Measurements from ENCODE around the gene SERPINF2. TPM values are rescaled to one million over a fixed set of nuclear protein-coding genes. Genes with fewer than 3 reads are reported as not detected.
"Not testable (repeated sequence)": the region's sequence is repeated elsewhere in the genome, so short reads cannot be mapped to it uniquely, and the experiment has no call there.

Gene SERPINF2
- 1.2 and 1.4 TPM in 2 replicates for total RNA-seq

- Histone ChIP-seq H3K27me3 (ENCODE audit: control insufficient read depth, insufficient read depth, low read length) (no peaks in the 10 kb centered on the region), H3K36me3 (ENCODE audit: control insufficient read depth, insufficient read depth, low read length) (no peaks in the 10 kb centered on the region), H3K4me3 (ENCODE audit: low read depth, low read length) (no peak within 1 kb of the TSS)
- no peak for TF ChIP-seq CTCF (IDR thresholded peaks at IDR 0.05; ENCODE audit: insufficient read depth, low read length, poor library complexity, severe bottlenecking)
- peak; percentile 34 for DNase-seq (ENCODE audit: low read depth)
Measured at GRCh38 chr17:1742371-1743087, at the start of gene SERPINF2. TSS of gene SERPINF2 (plus strand) at chr17:1742871. CDS start at chr17:1744996, 2,125 bp downstream.

GRCh38 chr17:1693339-1693738 is 49.3 kb upstream of the SERPINF2 start:
- TF ChIP-seq CTCF (IDR thresholded peaks at IDR 0.05; ENCODE audit: insufficient read depth, low read length, poor library complexity, severe bottlenecking), result no peak
- H3K27me3 ChIP-seq (ENCODE audit: control insufficient read depth, insufficient read depth, low read length), result no peaks in the 10 kb centered on the region
- no peak for DNase-seq (ENCODE audit: low read depth)
- H3K4me3 ChIP-seq (ENCODE audit: low read depth, low read length), result no peak overlapping the region
- no peaks in the 10 kb centered on the region for H3K36me3 ChIP-seq (ENCODE audit: control insufficient read depth, insufficient read depth, low read length)

GRCh38 chr17:1695365-1695764 is 47.3 kb upstream of the SERPINF2 start:
- TF ChIP-seq CTCF (IDR thresholded peaks at IDR 0.05; ENCODE audit: insufficient read depth, low read length, poor library complexity, severe bottlenecking), result no peak
- DNase-seq (ENCODE audit: low read depth), result no peak
- H3K27me3 ChIP-seq (ENCODE audit: control insufficient read depth, insufficient read depth, low read length), result no peaks in the 10 kb centered on the region
- no peaks in the 10 kb centered on the region for H3K36me3 ChIP-seq (ENCODE audit: control insufficient read depth, insufficient read depth, low read length)
- no peak overlapping the region for H3K4me3 ChIP-seq (ENCODE audit: low read depth, low read length)

GRCh38 chr17:1697681-1698080 is 45.0 kb upstream of the SERPINF2 start:
- H3K4me3 ChIP-seq (ENCODE audit: low read depth, low read length), result no peak overlapping the region
- no peaks in the 10 kb centered on the region for H3K27me3 ChIP-seq (ENCODE audit: control insufficient read depth, insufficient read depth, low read length)
- no peak for DNase-seq (ENCODE audit: low read depth)
- no peaks in the 10 kb centered on the region for H3K36me3 ChIP-seq (ENCODE audit: control insufficient read depth, insufficient read depth, low read length)
- no peak for TF ChIP-seq CTCF (IDR thresholded peaks at IDR 0.05; ENCODE audit: insufficient read depth, low read length, poor library complexity, severe bottlenecking)

- not testable (repeated sequence) for DNase-seq (ENCODE audit: low read depth); H3K27me3 ChIP-seq (ENCODE audit: control insufficient read depth, insufficient read depth, low read length); H3K4me3 ChIP-seq (ENCODE audit: low read depth, low read length); H3K36me3 ChIP-seq (ENCODE audit: control insufficient read depth, insufficient read depth, low read length)
Measured at GRCh38 chr17:1699891-1700290, 42.8 kb upstream of the SERPINF2 start.

- DNase-seq (ENCODE audit: low read depth), result no peak
- Histone ChIP-seq H3K27me3 (ENCODE audit: control insufficient read depth, insufficient read depth, low read length) (no peaks in the 10 kb centered on the region), H3K36me3 (ENCODE audit: control insufficient read depth, insufficient read depth, low read length) (no peaks in the 10 kb centered on the region), H3K4me3 (ENCODE audit: low read depth, low read length) (no peak overlapping the region)
- no peak for TF ChIP-seq CTCF (IDR thresholded peaks at IDR 0.05; ENCODE audit: insufficient read depth, low read length, poor library complexity, severe bottlenecking)
Measured at GRCh38 chr17:1703063-1703462, 39.6 kb upstream of the SERPINF2 start.
